Testis (tissue), 3 donors: ENCODE results near the gene MAN1C1. TPM values are rescaled to one million over a fixed set of nuclear protein-coding genes. Genes with fewer than 3 reads are reported as not detected.

Experiments used
- DNase-seq: peaks from one replicate; pipeline ENCODE4 v3.0.0-alpha.2; 2019
- H3K27ac ChIP-seq, 2 donors: fragments of 200-600 bp; sonication (generic); one replicate each; pipeline ENCODE4 v1.5.1; 2019
- H3K27me3 ChIP-seq: fragments of 200-600 bp; sonication (generic); one replicate; pipeline ENCODE4 v1.5.1; 2019
- H3K36me3 ChIP-seq: fragments of 200-600 bp; sonication (generic); one replicate; pipeline ENCODE4 v1.5.1; 2017; ENCODE audit warnings: low read depth; ENCODE audit errors: missing control alignments
- H3K4me1 ChIP-seq: fragments of 200-600 bp; sonication (generic); one replicate; pipeline ENCODE4 v1.5.1; 2019
- H3K4me3 ChIP-seq, 2 donors: fragments of 200-600 bp; sonication (generic); one replicate each; pipeline ENCODE4 v1.5.1; 2017 to 2019
- H3K9me3 ChIP-seq: fragments of 200-600 bp; sonication (generic); one replicate; pipeline ENCODE4 v1.5.1; 2017
- POLR2A ChIP-seq: fragments of 450-650 bp; IDR thresholded peaks from one replicate; pipeline ENCODE4 v1.6.1; 2017; ENCODE audit warnings: antibody characterized with exemption, mild to moderate bottlenecking, moderate library complexity
- WGBS, 2 donors: methylation state at CpG; one replicate each; pipeline ENCODE4 v1.1.5; 2018; 5-methylcytosine and 5-hydroxymethylcytosine counted together
- intact Hi-C: fragments of 100-400 bp; cut with DNase I; formaldehyde crosslinking; loops from one replicate; pipeline ENCODE4 v1.15.1; 2023; ENCODE audit warnings: low total_unique reads
- polyA plus RNA-seq: library from polyadenylated mRNA; stranded (reverse); fragments of 350-450 nt; fragmentation: Illumina TruSeq; extraction: RNeasy Lipid Tissue Mini Kit (QIAGEN cat#74804); gene quantifications from one replicate; pipeline ENCODE4 v1.2.3, GENCODE V29; 2014; ENCODE audit warnings: low read depth, low replicate concordance; ENCODE audit not compliant: insufficient read depth
- total RNA-seq, 2 donors: library from RNA; depleted of rRNA; stranded (reverse); fragments of >200 nt; gene quantifications; one replicate each; pipeline ENCODE4 v1.2.3, GENCODE V29; 2016
- TF ChIP-seq, protein P1 (sequence below), 3 experiments: fragments of 450-650 bp in 2 of 3; fragments of 200-600 bp in 1 of 3; sonication (generic) in 1 of 3; IDR thresholded peaks; one replicate each; pipeline ENCODE4 v1.5.1; 2016 to 2019; ENCODE audit warnings: antibody characterized with exemption in 3 of 3, mild to moderate bottlenecking in 2 of 3, moderate library complexity in 1 of 3

The MAN1C1 gene
- total and polyA plus RNA-seq, 3 donors from 2014 or later = 12.8 to 21.1 (median 14.8) TPM

DNA sequence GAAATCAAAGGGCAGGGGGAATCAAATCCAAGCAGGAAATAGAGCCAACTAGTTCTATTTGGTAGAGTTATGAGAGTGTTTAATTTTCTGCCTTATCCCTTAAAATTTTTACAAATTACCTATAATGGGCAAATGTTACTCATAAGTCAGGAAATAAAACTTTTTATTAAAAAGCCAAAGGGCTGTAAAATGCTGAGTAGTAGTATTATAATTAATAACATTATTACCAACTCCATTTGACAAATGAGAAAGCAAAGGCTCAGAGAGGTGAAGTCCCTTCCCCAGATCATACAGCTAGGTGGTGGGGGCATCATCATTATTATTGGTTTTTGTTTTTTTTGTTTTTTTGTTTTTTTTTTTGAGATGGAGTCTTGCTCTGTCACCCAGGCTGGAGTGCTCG lies 186.8 kb downstream of the MAN1C1 start:
- no peak for DNase-seq
- no peak overlapping the region for H3K4me3 ChIP-seq
- no peaks in the 10 kb centered on the region for H3K9me3 ChIP-seq
- intact Hi-C loops = no loop called here
- TF ChIP-seq, protein P1, sequence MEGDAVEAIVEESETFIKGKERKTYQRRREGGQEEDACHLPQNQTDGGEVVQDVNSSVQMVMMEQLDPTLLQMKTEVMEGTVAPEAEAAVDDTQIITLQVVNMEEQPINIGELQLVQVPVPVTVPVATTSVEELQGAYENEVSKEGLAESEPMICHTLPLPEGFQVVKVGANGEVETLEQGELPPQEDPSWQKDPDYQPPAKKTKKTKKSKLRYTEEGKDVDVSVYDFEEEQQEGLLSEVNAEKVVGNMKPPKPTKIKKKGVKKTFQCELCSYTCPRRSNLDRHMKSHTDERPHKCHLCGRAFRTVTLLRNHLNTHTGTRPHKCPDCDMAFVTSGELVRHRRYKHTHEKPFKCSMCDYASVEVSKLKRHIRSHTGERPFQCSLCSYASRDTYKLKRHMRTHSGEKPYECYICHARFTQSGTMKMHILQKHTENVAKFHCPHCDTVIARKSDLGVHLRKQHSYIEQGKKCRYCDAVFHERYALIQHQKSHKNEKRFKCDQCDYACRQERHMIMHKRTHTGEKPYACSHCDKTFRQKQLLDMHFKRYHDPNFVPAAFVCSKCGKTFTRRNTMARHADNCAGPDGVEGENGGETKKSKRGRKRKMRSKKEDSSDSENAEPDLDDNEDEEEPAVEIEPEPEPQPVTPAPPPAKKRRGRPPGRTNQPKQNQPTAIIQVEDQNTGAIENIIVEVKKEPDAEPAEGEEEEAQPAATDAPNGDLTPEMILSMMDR (IDR thresholded peaks at IDR 0.05) = no peak
- no peak for TF ChIP-seq POLR2A
- H3K36me3 ChIP-seq = no peaks in the 10 kb centered on the region
- H3K27ac ChIP-seq = no peak overlapping the region
- H3K27me3 ChIP-seq = no peaks in the 10 kb centered on the region
- 86 to 100% methylated on average over 1 of the region's 1 CpG for WGBS, 2 donors
- H3K4me1 ChIP-seq = peaks cover 12% of the 10 kb centered on the region

DNA sequence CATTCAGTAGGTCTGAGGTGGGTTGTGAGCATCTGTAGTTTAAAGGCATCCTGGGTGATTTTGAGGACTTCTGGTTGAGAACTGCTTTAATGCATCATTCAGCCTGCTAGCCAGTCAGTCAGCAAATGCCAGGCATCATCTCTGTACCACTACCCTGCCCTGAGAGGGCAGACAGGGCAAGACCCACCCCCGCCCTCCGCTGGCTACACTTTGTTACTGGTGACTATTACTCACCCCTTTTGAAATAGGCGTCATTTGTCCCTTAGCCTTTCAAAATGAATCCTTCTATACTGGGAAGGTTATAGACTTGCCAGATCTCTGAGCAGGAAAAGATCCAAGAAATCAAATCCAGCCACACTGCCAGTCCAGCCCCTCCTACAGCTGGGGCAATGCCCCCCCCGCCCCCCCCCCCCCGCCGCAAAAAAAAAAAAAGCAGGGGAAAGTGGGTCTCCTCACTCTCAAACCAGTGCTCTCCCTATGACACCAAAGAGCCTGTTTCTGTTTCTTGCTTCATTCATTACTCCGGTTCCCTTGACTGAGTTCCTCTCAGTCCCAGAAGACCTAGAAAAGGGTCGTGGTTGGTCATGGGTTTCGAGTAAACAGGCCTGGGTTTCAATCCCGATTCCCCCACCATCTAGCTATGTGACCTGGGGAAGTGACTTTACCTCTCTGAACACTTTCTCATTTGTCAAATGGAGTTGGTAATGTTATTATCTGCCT lies 187.8 kb downstream of the MAN1C1 start:
- TF ChIP-seq, protein P1 (IDR thresholded peaks at IDR 0.05) = no peak
- no peak for TF ChIP-seq POLR2A
- H3K27me3 ChIP-seq = no peaks in the 10 kb centered on the region
- no peak overlapping the region for H3K4me3 ChIP-seq
- no peaks in the 10 kb centered on the region for H3K36me3 ChIP-seq
- DNase-seq = no peak
- no peak overlapping the region for H3K27ac ChIP-seq
- peaks cover 11% of the 10 kb centered on the region for H3K4me1 ChIP-seq
- intact Hi-C loops = no loop called here
- WGBS, 2 donors = 83 to 85% methylated on average over 10 of the region's 10 CpGs
- H3K9me3 ChIP-seq = no peaks in the 10 kb centered on the region

DNA sequence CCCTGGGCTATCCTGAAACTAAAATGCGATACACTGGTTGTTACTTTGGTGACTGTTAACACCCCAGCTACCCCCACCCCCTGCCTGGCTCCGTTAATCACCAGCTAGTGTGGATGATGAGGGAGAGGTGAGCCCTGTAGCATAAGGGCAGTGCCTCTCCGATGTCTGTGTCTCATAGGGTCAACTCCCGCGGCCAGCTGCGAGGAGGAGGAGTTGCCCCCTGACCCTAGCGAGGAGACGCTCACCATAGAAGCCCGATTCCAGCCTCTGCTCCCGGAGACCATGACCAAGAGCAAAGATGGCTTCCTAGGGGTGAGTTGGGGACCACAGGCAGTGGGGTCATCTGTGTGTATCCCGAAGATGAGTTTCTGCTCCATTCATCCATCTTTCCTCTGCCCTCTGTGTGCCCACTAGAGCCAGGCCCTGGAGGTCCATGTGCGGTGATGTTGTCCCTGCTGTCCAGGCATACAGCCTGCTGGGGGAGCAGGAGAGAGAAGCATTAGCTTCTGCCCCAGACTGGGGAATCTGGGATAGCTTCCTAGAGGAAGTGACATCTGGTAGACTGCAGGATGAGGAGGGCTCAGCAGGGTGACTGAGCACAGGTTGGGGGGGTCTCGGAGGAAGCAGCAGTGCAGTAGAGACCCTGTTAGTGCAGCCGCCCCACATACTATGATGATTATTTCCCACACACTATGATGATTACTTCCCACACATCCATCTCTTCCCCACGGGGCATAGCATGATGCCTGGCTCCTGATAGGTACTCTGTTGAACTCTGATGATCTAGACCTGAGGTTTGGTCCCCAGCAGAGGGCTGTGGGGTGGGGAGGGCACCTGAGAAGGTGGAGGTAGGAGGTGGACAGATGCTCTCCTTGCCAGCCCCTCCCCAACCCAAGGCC lies 188.6 kb downstream of the MAN1C1 start:
- Histone ChIP-seq H3K27me3 (no peaks in the 10 kb centered on the region), H3K4me3 (no peak overlapping the region), H3K4me1 (peaks cover 8% of the 10 kb centered on the region), H3K36me3 (no peaks in the 10 kb centered on the region), H3K9me3 (no peaks in the 10 kb centered on the region), H3K27ac (no peak overlapping the region)
- intact Hi-C loops = no loop called here
- WGBS, 2 donors = 85 to 88% methylated on average over 8 to 15 of the region's 15 CpGs
- TF ChIP-seq POLR2A = no peak
- no peak for DNase-seq

DNA sequence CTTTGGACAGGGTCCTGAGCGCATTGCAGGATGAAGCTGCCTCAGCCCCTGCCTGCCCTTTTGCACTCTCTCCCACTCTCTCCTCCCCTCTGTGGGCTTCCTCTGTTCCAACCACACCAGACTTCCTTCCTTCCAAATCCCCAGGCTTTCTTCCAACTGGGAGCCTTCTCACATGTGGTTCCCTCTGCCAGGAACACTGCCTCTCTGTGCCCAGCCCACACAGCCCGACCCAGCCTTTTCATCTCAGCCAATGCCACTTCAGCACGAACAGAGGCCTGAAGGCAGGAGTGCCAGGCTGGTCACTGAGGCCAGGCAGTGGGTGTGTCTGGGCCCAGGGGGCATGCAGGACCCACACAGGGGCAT lies 189.3 kb downstream of the MAN1C1 start:
- DNase-seq = peak; percentile 47
- Histone ChIP-seq H3K4me1 (peaks cover 5% of the 10 kb centered on the region), H3K9me3 (no peaks in the 10 kb centered on the region), H3K36me3 (no peaks in the 10 kb centered on the region), H3K4me3 (no peak overlapping the region), H3K27me3 (no peaks in the 10 kb centered on the region), H3K27ac (no peak overlapping the region)
- no peak for TF ChIP-seq POLR2A
- TF ChIP-seq, protein P1 (IDR thresholded peaks at IDR 0.05) = no peak
- 50 to 64% methylated on average over 3 of the region's 3 CpGs for WGBS, 2 donors
- intact Hi-C loops = no loop called here

DNA sequence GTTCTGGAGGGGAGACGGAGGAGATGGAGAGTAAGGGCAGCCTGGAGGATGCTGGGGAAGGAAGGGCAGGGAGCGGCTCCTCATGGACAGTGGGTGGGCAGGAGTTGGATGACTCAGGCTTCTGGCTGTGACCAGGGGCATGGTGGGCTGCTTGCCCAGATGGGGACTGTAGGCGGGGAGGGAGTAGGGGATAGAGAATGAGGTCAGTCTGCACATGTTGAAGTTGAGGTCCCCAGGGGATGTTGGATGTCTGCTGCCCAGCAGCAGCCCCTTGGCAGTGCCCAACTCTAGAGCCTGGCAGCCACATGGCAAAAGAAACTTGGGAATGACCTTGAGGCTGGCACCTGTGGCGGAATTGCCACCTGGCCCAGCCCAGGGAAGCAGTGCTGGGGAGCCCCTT lies 189.8 kb downstream of the MAN1C1 start:
- intact Hi-C loops = no loop called here
- Histone ChIP-seq H3K27me3 (no peaks in the 10 kb centered on the region), H3K4me3 (no peak overlapping the region), H3K36me3 (no peaks in the 10 kb centered on the region), H3K27ac (no peak overlapping the region), H3K9me3 (no peaks in the 10 kb centered on the region), H3K4me1 (no peaks in the 10 kb centered on the region)
- 85 to 88% methylated on average over 4 of the region's 4 CpGs for WGBS, 2 donors
- no peak for DNase-seq
- TF ChIP-seq, protein P1 (IDR thresholded peaks at IDR 0.05) = no peak
- no peak for TF ChIP-seq POLR2A
